Airway epithelial cell (primary cell): Measurements from ENCODE around the gene ERG28. TPM values are rescaled to one million over a fixed set of nuclear protein-coding genes. Genes with fewer than 3 reads are reported as not detected.

Source experiments
- total RNA-seq: library from RNA; depleted of rRNA; stranded (reverse); fragments of >200 nt; gene quantifications from 2 replicates; pipeline ENCODE4 v1.2.3, GENCODE V29; 2015

The ERG28 gene, protein sequence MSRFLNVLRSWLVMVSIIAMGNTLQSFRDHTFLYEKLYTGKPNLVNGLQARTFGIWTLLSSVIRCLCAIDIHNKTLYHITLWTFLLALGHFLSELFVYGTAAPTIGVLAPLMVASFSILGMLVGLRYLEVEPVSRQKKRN
- total RNA-seq: 18.8 and 24.2 TPM in 2 replicates

DNA sequence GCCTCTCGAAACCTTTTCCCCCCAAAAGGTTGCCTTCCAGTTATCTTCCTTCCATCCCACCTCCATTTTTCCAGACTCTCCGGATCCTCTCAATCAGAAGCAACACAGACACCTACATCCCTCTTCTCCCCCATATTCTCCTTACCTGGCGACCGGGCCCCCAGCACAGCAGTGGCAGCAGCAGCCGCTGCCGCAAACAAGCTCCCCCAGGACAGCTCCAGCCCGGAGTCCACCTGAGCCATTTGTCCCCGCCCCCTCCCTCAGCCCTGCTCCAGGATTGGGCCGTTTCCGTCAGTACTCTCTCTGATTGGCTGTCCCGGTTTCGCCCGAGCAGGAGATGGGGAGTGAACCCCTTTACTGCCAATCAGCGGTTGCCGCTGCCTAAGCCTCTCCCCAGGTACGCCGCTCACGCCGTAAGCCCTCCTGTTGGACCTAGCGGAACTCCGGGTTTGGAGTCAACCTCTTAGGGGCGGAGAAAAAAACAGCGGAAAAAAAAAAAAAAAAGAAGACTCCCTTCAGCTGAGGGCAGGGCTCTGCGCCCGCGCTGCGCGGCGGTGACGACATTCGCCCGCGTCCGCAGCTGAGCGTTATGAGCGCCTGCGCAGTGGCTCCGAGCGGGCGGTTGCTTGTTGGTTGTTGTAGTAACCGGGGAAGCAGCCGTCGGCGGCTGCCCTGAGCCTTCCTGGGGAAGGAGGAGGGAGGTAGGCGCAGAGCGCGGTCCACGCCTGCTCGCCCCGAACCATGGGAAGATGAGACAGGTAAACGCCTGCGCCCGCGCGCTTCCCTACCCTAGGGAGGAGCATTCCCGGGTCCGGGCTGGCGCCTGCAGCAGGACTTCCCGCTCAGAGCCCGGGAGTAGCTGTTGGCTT, at the start of gene ERG28, which contains the start of gene TTLL5:
Gene ERG28, minus strand, starts transcription at position 247 of the 869 bp plus-strand sequence. CDS start 3,374 bp downstream, outside the sequence.
Gene TTLL5, plus strand, starts transcription at position 617 of the 869 bp plus-strand sequence. CDS start 1,904 bp downstream, outside the sequence.

Other genes starting within 250 kb of the ERG28 start
- gene JDP2, start 232.9 kb downstream of the ERG28 start, total RNA-seq: 26.0 and 29.2 TPM in 2 replicates
- gene BATF, start 138.4 kb downstream of the ERG28 start, total RNA-seq: 2.1 and 7.3 TPM in 2 replicates
- 1.8 and 2.2 TPM in 2 replicates for gene FLVCR2, start 82.3 kb downstream of the ERG28 start, total RNA-seq
- gene TTLL5, start 370 bp upstream of the ERG28 start, total RNA-seq: 11.6 and 14.0 TPM in 2 replicates